Adipose tissue (tissue), 3 donors: Measurements from ENCODE around the gene RGS14. TPM values are rescaled to one million over a fixed set of nuclear protein-coding genes. Genes with fewer than 3 reads are reported as not detected.

Experiments used
- H3K27ac ChIP-seq: one replicate; pipeline ENCODE4 v1.5.1; 2013; ENCODE audit warnings: low read depth, low read length
- WGBS, 3 donors: extraction: QIAGEN DNeasy Blood & Tissue Kit; methylation state at CpG; one replicate each; pipeline ENCODE4 v1.1.7; 2013; 5-methylcytosine and 5-hydroxymethylcytosine counted together
- polyA plus RNA-seq, 3 donors: library from polyadenylated mRNA; stranded (reverse); fragments of 200-250 nt; gene quantifications; one replicate each; pipeline ENCODE4 v1.2.3, GENCODE V29; 2013
- donor health status: healthy with polysubstance abuse.
- donor health status: Bipolar disorder and iron deficiency.
- donor health status: healthy.

The RGS14 gene, protein sequence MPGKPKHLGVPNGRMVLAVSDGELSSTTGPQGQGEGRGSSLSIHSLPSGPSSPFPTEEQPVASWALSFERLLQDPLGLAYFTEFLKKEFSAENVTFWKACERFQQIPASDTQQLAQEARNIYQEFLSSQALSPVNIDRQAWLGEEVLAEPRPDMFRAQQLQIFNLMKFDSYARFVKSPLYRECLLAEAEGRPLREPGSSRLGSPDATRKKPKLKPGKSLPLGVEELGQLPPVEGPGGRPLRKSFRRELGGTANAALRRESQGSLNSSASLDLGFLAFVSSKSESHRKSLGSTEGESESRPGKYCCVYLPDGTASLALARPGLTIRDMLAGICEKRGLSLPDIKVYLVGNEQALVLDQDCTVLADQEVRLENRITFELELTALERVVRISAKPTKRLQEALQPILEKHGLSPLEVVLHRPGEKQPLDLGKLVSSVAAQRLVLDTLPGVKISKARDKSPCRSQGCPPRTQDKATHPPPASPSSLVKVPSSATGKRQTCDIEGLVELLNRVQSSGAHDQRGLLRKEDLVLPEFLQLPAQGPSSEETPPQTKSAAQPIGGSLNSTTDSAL
- polyA plus RNA-seq = 10 to 100 TPM; 10.1 to 17.9 (median 15.9) TPM

GRCh38 chr5:177357459-177358351 is at the start of gene RGS14:
Gene RGS14, plus strand, starts transcription at chr5:177357924. Its CDS starts 101 bp downstream, at chr5:177358025.
- H3K27ac ChIP-seq = no peak within 1 kb of the TSS
- 20 to 55% (median 24%) methylated on average over 36 to 37 of the region's 37 CpGs for WGBS, 3 donors

DNA sequence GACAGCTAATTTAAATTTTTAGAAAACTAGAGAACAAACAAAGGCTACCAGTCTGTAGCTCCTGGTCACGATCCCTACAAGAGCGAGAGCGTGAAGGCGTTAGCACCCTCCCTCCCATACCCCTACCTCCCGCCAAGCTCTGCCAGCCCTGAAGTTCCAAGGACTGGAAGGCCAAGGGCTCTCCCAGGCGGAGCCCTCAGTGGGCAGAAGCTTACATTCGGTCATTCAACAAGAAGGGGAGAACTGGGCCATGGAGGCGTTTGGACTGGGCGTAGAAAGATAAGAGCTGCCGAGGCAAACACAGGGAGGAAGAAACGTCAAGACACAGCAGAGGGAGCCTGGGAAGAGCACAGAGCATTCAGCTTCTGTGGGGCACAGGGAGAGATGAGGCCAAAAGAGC is 49.0 kb upstream of the RGS14 start:
- H3K27ac ChIP-seq = no peak overlapping the region
- 61 to 88% (median 85%) methylated on average over 11 of the region's 11 CpGs for WGBS, 3 donors

- no peak overlapping the region for H3K27ac ChIP-seq
- WGBS, 3 donors = 47 to 77% (median 65%) methylated on average over 10 of the region's 10 CpGs
Measured at GRCh38 chr5:177309351-177310191, 48.2 kb upstream of the RGS14 start.

DNA sequence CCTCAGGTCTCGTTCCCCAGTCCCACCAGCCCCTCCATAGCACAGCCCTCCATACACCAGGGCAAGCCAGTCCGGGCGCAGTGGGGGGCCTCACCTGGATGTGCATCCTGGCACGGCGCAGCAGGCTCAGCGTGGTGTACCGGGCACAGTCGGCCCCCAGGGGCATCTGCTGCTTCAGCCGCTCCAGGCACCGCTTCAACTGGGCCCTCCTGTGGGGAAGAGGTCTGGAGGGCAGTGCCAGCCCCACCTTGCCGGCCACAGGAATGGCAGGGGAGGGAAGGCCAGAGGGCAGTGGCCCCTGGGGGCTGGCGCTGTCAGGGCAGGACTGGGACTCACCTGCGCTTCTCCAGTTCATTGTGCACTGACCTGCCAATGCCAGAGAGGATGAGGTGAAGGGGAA is 47.4 kb upstream of the RGS14 start:
- 84 to 91% (median 87%) methylated on average over 12 to 13 of the region's 13 CpGs for WGBS, 3 donors
- H3K27ac ChIP-seq = no peak overlapping the region

GRCh38 chr5:177310757-177311391 is 46.9 kb upstream of the RGS14 start:
- no peak overlapping the region for H3K27ac ChIP-seq
- 12 to 31% (median 19%) methylated on average over 17 to 20 of the region's 20 CpGs for WGBS, 3 donors

DNA sequence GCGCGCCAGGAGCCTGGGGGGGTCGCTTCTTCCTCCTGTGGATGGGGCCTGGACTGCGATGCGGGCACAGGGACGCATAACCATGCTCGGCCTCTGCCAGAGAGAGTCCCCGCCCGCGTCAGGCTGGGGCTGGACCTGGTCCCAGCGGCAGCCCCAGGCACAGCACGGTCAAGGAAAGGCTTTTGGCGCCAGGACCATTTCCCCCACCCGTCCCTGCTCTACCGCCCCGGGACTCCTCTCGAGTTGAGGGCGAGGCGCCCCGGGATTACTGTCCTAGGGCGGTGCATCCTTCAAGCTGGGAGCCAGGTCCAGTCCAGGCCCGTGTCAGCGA is 46.4 kb upstream of the RGS14 start:
- H3K27ac ChIP-seq = no peak overlapping the region

DNA sequence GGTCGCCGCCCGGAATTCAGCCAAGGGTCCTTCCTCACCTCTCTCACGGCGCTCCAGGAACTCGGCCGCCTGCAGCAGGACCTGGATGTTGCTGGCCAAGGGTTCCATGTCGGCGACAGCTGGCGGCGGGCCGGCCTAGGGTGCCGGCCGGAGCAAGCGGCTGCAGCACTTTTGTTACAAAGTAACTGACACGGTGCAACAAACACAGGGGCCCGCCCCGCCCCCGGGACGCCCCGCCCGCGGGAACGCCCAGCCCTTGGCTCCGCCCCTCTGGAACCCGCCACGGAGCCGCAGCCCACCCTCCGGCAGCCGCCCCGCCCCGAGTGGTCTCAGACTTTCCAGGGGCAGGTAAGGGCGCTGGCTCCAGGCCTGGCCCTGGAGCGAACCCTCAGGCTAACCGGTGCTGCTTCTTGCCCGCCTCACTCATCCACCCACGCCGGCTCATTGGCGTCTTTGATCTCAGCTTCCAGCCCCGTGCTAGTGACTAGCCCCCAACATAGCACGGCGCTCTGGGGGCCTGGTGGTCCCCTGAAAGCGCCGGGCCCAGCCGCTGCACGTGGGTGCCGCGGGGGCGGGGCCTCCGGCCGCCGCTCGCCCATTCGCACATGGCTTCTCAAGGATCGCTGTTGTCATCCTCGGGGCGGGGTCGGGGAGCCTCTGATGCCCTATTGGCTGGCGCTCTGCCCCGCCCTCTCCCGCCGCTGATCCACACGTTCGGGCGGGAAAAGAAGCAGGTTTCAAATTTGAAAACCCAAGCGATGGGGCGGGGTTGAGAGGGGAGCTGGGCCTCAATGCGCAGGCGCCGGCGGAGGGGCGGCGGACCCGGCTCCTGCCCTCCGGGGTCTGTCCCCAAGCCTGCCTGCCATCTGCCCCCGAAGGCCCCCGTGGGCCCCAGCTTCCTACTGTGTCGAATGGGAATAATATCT is 45.7 kb upstream of the RGS14 start, which contains the start of gene MXD3:
MXD3 (minus strand) TSS at position 176 of the 926 bp plus-strand sequence; CDS start at position 108, 68 bp downstream.
- WGBS, 3 donors = 0 to 1% (median 1%) methylated on average over 74 to 78 of the region's 78 CpGs
- no peak within 1 kb of the TSS for H3K27ac ChIP-seq

More for the DNA sequence above, 46.4 kb upstream of the RGS14 start:
- WGBS, 3 donors = 0 to 2% (median 2%) methylated on average over 15 to 23 of the region's 23 CpGs

DNA sequence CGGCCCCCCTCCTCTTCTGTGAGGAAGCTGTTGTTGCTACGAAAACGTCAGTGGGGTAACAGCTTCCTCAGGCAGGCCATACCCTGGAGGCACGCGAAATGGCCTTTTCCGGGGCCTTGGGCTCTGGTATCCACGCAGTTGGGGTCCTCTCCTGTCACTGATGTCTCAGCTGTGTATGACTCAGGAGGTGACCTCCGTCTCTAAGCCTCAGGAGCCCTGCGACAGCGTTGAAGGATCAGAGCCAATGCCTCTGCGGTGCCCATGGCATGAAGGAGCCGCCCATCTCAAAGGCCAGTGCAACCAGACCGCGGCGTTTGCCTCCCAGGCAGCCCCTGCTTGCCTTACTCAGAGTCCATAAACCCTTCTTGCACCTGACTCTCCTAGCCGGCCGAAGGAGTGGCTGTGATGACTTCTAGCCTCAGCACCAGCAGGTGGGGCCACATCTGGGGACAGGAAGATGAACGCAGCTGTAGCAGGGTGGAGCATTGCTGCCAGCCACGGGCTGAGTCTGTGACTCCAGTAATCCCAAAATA is 45.0 kb upstream of the RGS14 start:
- WGBS, 3 donors = 9 to 16% (median 10%) methylated on average over 19 of the region's 19 CpGs
- no peak overlapping the region for H3K27ac ChIP-seq

GRCh38 chr5:177313561-177314259 is 44.0 kb upstream of the RGS14 start:
- WGBS, 3 donors = 88 to 91% (median 91%) methylated on average over 15 of the region's 15 CpGs
- H3K27ac ChIP-seq = no peak overlapping the region

- WGBS, 3 donors = 81 to 89% (median 84%) methylated on average over 15 to 18 of the region's 18 CpGs
- no peak overlapping the region for H3K27ac ChIP-seq
Measured at GRCh38 chr5:177314376-177315342, 43.1 kb upstream of the RGS14 start.

GRCh38 chr5:177315411-177315810 is 42.3 kb upstream of the RGS14 start:
- 87 to 94% (median 91%) methylated on average over 7 of the region's 7 CpGs for WGBS, 3 donors
- H3K27ac ChIP-seq = no peak overlapping the region

DNA sequence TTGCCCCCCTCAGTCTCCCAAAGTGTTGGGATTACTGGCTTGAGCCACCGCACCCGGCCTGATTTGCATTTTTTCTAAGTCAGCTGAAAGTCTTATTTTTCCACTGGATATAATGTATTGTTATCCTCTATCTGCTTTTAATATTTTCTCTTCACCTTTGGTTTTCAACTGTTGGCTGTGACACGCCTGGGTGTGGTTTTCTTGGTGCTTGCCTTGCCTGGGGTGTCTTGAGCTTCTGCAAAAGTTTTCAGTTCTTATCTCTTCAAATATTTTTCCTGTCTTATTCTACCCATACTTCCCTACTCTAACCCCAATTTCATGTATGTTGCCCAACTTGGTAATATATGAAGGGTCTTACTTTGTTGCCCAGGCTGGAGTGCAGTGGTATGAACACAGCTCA is 41.7 kb upstream of the RGS14 start:
- no peak overlapping the region for H3K27ac ChIP-seq
- 86 to 95% (median 92%) methylated on average over 3 of the region's 3 CpGs for WGBS, 3 donors

- 17 to 37% (median 35%) methylated on average over 7 of the region's 7 CpGs for WGBS, 3 donors
- no peak overlapping the region for H3K27ac ChIP-seq
Measured at GRCh38 chr5:177317959-177318377, 39.8 kb upstream of the RGS14 start.

DNA sequence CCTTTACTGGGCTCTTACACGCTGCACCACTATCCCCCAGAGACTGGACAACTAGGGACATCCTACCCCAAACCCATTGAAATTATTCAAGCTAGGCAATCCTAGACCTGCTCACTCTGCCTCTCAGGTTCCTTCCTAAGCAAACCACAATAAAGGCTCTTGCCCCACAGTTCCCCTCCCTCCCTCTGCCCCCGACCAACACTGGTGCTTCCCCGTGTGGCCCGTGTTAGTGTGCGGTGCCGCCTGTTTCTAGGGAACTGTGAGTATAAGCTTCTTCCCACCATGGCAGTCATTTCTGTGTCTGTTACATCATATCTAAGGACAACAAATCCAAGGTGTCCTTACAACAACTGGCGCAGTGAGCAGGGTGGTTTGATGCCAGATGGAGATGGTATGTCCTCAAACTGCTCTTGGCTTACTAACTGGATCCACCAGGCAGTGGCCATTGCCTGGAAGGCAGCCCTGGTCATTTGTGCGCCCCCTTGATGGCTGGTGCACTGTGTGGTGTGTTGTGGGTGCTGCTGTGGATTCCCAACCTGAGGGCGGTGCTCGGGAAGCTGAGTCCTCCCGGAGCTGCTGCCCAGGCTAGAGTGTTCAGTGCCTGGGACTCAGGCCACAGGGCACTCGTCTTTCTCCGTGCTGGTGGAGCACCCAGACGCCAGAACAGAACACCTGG is 37.7 kb upstream of the RGS14 start:
- no peak overlapping the region for H3K27ac ChIP-seq
- 83 to 89% (median 86%) methylated on average over 14 of the region's 14 CpGs for WGBS, 3 donors
